Adipocyte (in vitro differentiated cells): ENCODE data around the gene UNC13D.

Experiments
- DNase-seq: peaks from one replicate; pipeline ENCODE4 v3.0.0-alpha.2; 2015; ENCODE audit warnings: low read depth
- H3K27me3 ChIP-seq: replicated peaks from 2 replicates; pipeline ENCODE4 v1.7.0; 2013; ENCODE audit warnings: mild to moderate bottlenecking, low read length, moderate library complexity; ENCODE audit not compliant: control insufficient read depth, insufficient read depth
- H3K36me3 ChIP-seq: 2 replicates; pipeline ENCODE4 v1.7.0; 2013; ENCODE audit warnings: low read length, mild to moderate bottlenecking, moderate library complexity; ENCODE audit not compliant: control insufficient read depth, insufficient read depth, severe bottlenecking
- H3K4me1 ChIP-seq: 2 replicates; pipeline ENCODE4 v1.7.0; 2013; ENCODE audit warnings: mild to moderate bottlenecking, low read length, moderate library complexity; ENCODE audit not compliant: control insufficient read depth, insufficient read depth
- H3K4me3 ChIP-seq: 2 replicates; pipeline ENCODE4 v1.7.0; 2013; ENCODE audit warnings: mild to moderate bottlenecking, low read length, moderate library complexity
- H3K9ac ChIP-seq: 2 replicates; pipeline ENCODE4 v1.7.0; 2013; ENCODE audit warnings: mild to moderate bottlenecking, low read length, moderate library complexity
- H3K9me3 ChIP-seq: 2 replicates; pipeline ENCODE4 v1.7.0; 2013; ENCODE audit warnings: mild to moderate bottlenecking, low read length, moderate library complexity; ENCODE audit not compliant: control insufficient read depth

Gene UNC13D

GRCh38 chr17:75822119-75822799 lies 21.9 kb downstream of the UNC13D start:
- DNase-seq: no peak
- no peak overlapping the region for H3K9ac ChIP-seq
- H3K27me3 ChIP-seq: no peaks in the 10 kb centered on the region
- H3K36me3 ChIP-seq: peaks cover 64% of the 10 kb centered on the region
- H3K4me3 ChIP-seq: no peak overlapping the region
- peaks cover 6% of the 10 kb centered on the region for H3K4me1 ChIP-seq
- H3K9me3 ChIP-seq: no peaks in the 10 kb centered on the region

GRCh38 chr17:75821552-75821951 lies 22.7 kb downstream of the UNC13D start:
- Histone ChIP-seq H3K36me3 (peaks cover 70% of the 10 kb centered on the region), H3K4me1 (no peaks in the 10 kb centered on the region), H3K9ac (no peak overlapping the region), H3K4me3 (no peak overlapping the region), H3K27me3 (no peaks in the 10 kb centered on the region), H3K9me3 (no peaks in the 10 kb centered on the region)
- no peak for DNase-seq

GRCh38 chr17:75820094-75821080 lies 23.8 kb downstream of the UNC13D start:
- no peaks in the 10 kb centered on the region for H3K9me3 ChIP-seq
- no peak overlapping the region for H3K9ac ChIP-seq
- no peak overlapping the region for H3K4me3 ChIP-seq
- H3K4me1 ChIP-seq: no peaks in the 10 kb centered on the region
- H3K27me3 ChIP-seq: no peaks in the 10 kb centered on the region
- H3K36me3 ChIP-seq: peaks cover 73% of the 10 kb centered on the region
- DNase-seq: no peak

- H3K27me3 ChIP-seq: no peaks in the 10 kb centered on the region
- no peak overlapping the region for H3K4me3 ChIP-seq
- no peaks in the 10 kb centered on the region for H3K9me3 ChIP-seq
- peaks cover 5% of the 10 kb centered on the region for H3K4me1 ChIP-seq
- DNase-seq: no peak
- H3K36me3 ChIP-seq: peaks cover 78% of the 10 kb centered on the region
- no peak overlapping the region for H3K9ac ChIP-seq
Observed at GRCh38 chr17:75819678-75820077, 24.5 kb downstream of the UNC13D start.

- no peak for DNase-seq
- no peak overlapping the region for H3K4me3 ChIP-seq
- H3K4me1 ChIP-seq: peaks cover 8% of the 10 kb centered on the region
- no peaks in the 10 kb centered on the region for H3K27me3 ChIP-seq
- H3K36me3 ChIP-seq: peaks cover 83% of the 10 kb centered on the region
- no peaks in the 10 kb centered on the region for H3K9me3 ChIP-seq
- H3K9ac ChIP-seq: no peak overlapping the region
Observed at GRCh38 chr17:75819116-75819515, 25.1 kb downstream of the UNC13D start.

GRCh38 chr17:75818326-75818885 lies 25.8 kb downstream of the UNC13D start:
- peaks cover 83% of the 10 kb centered on the region for H3K36me3 ChIP-seq
- no peaks in the 10 kb centered on the region for H3K27me3 ChIP-seq
- no peak overlapping the region for H3K9ac ChIP-seq
- DNase-seq: no peak
- no peak overlapping the region for H3K4me3 ChIP-seq
- peaks cover 8% of the 10 kb centered on the region for H3K4me1 ChIP-seq
- no peaks in the 10 kb centered on the region for H3K9me3 ChIP-seq

GRCh38 chr17:75817571-75817970 lies 26.6 kb downstream of the UNC13D start:
- no peak for DNase-seq
- H3K4me1 ChIP-seq: peaks cover 8% of the 10 kb centered on the region
- H3K27me3 ChIP-seq: no peaks in the 10 kb centered on the region
- no peak overlapping the region for H3K4me3 ChIP-seq
- H3K9me3 ChIP-seq: no peaks in the 10 kb centered on the region
- H3K9ac ChIP-seq: no peak overlapping the region
- peaks cover 83% of the 10 kb centered on the region for H3K36me3 ChIP-seq

- no peak for DNase-seq
- Histone ChIP-seq H3K9me3 (no peaks in the 10 kb centered on the region), H3K27me3 (no peaks in the 10 kb centered on the region), H3K9ac (no peak overlapping the region), H3K4me1 (peaks cover 8% of the 10 kb centered on the region), H3K36me3 (peaks cover 86% of the 10 kb centered on the region), H3K4me3 (no peak overlapping the region)
Observed at GRCh38 chr17:75816693-75817092, 27.5 kb downstream of the UNC13D start.

- Histone ChIP-seq H3K27me3 (no peaks in the 10 kb centered on the region), H3K9ac (peak overlapping the region; percentile 34), H3K9me3 (no peaks in the 10 kb centered on the region), H3K4me1 (peaks cover 8% of the 10 kb centered on the region), H3K4me3 (no peak overlapping the region), H3K36me3 (peaks cover 78% of the 10 kb centered on the region)
- no peak for DNase-seq
Observed at GRCh38 chr17:75815399-75815798, 28.8 kb downstream of the UNC13D start.

GRCh38 chr17:75814900-75815373 lies 29.3 kb downstream of the UNC13D start:
- peaks cover 78% of the 10 kb centered on the region for H3K36me3 ChIP-seq
- DNase-seq: peak; percentile 71
- H3K9ac ChIP-seq: peak overlapping the region; percentile 45
- no peaks in the 10 kb centered on the region for H3K27me3 ChIP-seq
- H3K9me3 ChIP-seq: no peaks in the 10 kb centered on the region
- no peak overlapping the region for H3K4me3 ChIP-seq
- peaks cover 12% of the 10 kb centered on the region for H3K4me1 ChIP-seq

GRCh38 chr17:75814021-75814395 lies 30.2 kb downstream of the UNC13D start:
- Histone ChIP-seq H3K36me3 (peaks cover 70% of the 10 kb centered on the region), H3K4me3 (no peak overlapping the region)
- no peak for DNase-seq

More at GRCh38 chr17:75814021-75814395, 30.2 kb downstream of the UNC13D start:
- Histone ChIP-seq H3K9me3 (no peaks in the 10 kb centered on the region), H3K4me1 (peaks cover 21% of the 10 kb centered on the region), H3K27me3 (no peaks in the 10 kb centered on the region), H3K9ac (no peak overlapping the region)
